ENCODE results near the gene ERAL1. TPM values are rescaled to one million over a fixed set of nuclear protein-coding genes. Genes with fewer than 3 reads are reported as not detected.

The ERAL1 gene
- 10 to 100 TPM; 17.1 to 20.0 TPM for total RNA-seq
- 10 to 100 TPM; 16.7 to 21.5 TPM for polyA plus RNA-seq
- long read RNA-seq, donor 1, transcript ERAL1-201 (10 exons, 1,925 nt) = major isoform, 99 of 113 reads
- long read RNA-seq, donor 1, partial matches to known transcripts = 4 of 113 reads
- long read RNA-seq, donor 1, other reads (novel, unspliced or antisense) = 10 of 113 reads
- long read RNA-seq, donor 2, transcript ERAL1-201 (10 exons, 1,925 nt) = major isoform, 6 of 8 reads
- long read RNA-seq, donor 2, partial matches to known transcripts = 1 of 8 reads
- long read RNA-seq, donor 2, other reads (novel, unspliced or antisense) = 1 of 8 reads

GRCh38 chr17:28854457-28855335 lies at the start of gene ERAL1:
ERAL1 (plus strand) TSS chr17:28855016; CDS start chr17:28855035, 19 bp downstream.
- Histone ChIP-seq H3K4me3 (ENCODE audit: low read length in 2 of 2) (peak within 1 kb of the TSS; percentile 30 to 65), H3K27me3 (ENCODE audit: control insufficient read depth in 1 of 2, insufficient read depth in 2 of 2, low read length in 1 of 2) (no peaks in the 10 kb centered on the region), H3K27ac (ENCODE audit: low read depth in 1 of 2, low read length in 2 of 2) (peak within 1 kb of the TSS in 1 of 2 donors; percentile 55), H3K36me3 (ENCODE audit: control insufficient read depth in 1 of 2, insufficient read depth in 2 of 2, low read length in 1 of 2) (peaks cover 0 to 3% of the 10 kb centered on the region in 2 donors), H3K9me3 (ENCODE audit: control insufficient read depth, low read length) (no peaks in the 10 kb centered on the region), H3K4me1 (ENCODE audit: control insufficient read depth in 1 of 2, insufficient read depth in 2 of 2, low read length in 2 of 2) (no peaks in the 10 kb centered on the region)
- DNase-seq = peak; percentile 90 to 93
- 1% methylated on average over 42 of the region's 42 CpGs for WGBS, 2 donors
- intact Hi-C loops (cut with DNase I) = loop anchor here (5.0 to 10.0 kb wide), 2 partner anchors 48 to 90 kb away; partner anchors contain the start of gene DHRS13 (in 1 of the 2)
- ATAC-seq (ENCODE audit: low FRiP score) = peak; percentile 98

DNA sequence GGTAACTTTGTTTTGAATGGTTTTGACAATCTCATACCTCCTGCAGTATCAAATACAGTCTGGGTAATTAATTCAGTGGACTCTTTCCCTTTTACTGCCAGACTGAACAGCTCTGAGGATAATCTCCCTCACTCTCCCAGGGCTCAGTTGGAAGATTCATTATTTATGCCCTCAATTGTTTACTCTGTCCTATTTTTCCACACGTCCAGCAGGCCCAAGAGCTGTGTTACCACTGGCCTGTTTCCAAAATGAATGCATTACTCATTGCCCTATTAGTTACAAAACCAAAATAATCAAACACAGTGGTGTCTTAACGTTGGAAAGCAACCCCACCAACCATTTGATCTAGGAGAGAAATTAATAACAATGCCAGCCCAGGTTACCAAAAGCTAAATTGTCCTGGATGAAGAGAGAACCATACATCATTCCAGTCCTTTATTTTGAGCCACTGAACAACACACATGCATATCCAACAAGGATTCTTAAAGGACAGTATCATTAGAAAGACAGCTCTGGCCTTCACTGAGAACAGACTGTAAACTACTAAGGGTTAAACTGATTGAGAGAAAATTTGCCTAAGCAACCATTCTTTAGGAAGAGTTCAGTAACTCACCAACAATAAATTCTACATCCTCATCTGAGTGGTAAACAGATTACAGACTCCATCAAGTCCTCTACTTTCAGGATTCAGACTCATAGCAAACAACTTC lies 46.7 kb upstream of the ERAL1 start:
- DNase-seq (no peak), ATAC-seq (ENCODE audit: low FRiP score) (peak; percentile 13)
- Histone ChIP-seq H3K4me1 (ENCODE audit: control insufficient read depth in 1 of 2, insufficient read depth in 2 of 2, low read length in 2 of 2) (peaks cover 0 to 3% of the 10 kb centered on the region in 2 donors), H3K27ac (ENCODE audit: low read depth in 1 of 2, low read length in 2 of 2) (peak overlapping the region; percentile 75 to 97), H3K4me3 (ENCODE audit: low read length in 2 of 2) (no peak overlapping the region), H3K36me3 (ENCODE audit: control insufficient read depth in 1 of 2, insufficient read depth in 2 of 2, low read length in 1 of 2) (no peaks in the 10 kb centered on the region), H3K27me3 (ENCODE audit: control insufficient read depth in 1 of 2, insufficient read depth in 2 of 2, low read length in 1 of 2) (no peaks in the 10 kb centered on the region), H3K9me3 (ENCODE audit: control insufficient read depth, low read length) (no peaks in the 10 kb centered on the region)
- 1 to 5% methylated on average over 2 of the region's 2 CpGs for WGBS, 2 donors
- intact Hi-C loops (cut with DNase I) = no loop called here

DNA sequence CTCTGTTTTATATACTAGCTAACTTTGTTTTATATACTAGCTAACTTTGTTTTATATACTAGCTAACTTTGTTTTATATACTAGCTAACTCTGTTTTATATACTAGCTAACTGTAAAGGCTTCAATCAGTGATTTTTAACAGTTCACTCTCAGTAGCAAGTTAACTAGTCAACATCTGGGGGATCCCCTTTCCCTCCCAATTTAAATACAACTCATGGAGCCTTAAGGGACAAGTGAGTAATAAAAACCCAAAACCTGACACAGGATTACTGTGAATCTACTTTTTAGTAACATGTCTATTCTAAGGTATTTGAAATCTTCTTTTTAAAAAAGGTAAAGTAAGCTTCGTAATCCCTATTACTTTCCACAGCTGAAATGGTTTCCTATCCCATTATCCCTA lies 44.4 kb upstream of the ERAL1 start:
- WGBS, 2 donors = 93 to 100% methylated on average over 1 of the region's 1 CpG
- ATAC-seq (ENCODE audit: low FRiP score) = no peak
- Histone ChIP-seq H3K27me3 (ENCODE audit: control insufficient read depth in 1 of 2, insufficient read depth in 2 of 2, low read length in 1 of 2) (no peaks in the 10 kb centered on the region), H3K9me3 (ENCODE audit: control insufficient read depth, low read length) (no peaks in the 10 kb centered on the region), H3K4me1 (ENCODE audit: control insufficient read depth in 1 of 2, insufficient read depth in 2 of 2, low read length in 2 of 2) (peaks cover 0 to 3% of the 10 kb centered on the region in 2 donors), H3K4me3 (ENCODE audit: low read length in 2 of 2) (no peak overlapping the region), H3K27ac (ENCODE audit: low read depth in 1 of 2, low read length in 2 of 2) (no peak overlapping the region), H3K36me3 (ENCODE audit: control insufficient read depth in 1 of 2, insufficient read depth in 2 of 2, low read length in 1 of 2) (no peaks in the 10 kb centered on the region)
- DNase-seq = no peak
- intact Hi-C loops (cut with DNase I) = loop anchor here in 1 of 2 donors (2.0 to 5.0 kb wide), 2 partner anchors 60 to 137 kb away; no protein-coding TSS in a partner anchor

DNA sequence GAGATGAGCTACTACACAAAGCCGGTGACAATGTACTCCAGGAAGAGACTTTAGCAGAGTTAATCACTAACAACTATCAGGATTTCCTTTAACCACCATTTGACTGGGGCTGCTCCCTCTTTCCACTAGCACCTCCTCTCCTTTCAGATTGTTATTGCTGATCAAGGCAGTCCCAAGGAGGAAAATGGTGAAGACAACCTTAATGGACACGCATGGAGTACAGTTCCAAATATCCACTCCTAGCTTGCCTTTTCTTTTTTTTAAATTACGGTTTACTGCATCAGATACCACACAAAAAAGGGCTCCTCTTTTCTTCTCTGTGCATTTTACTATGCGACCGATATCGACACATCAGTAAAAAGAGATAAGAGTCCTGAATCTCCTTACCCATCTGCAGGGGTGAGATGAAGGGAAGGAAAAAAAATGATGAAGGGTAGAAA lies 43.1 kb upstream of the ERAL1 start:
- WGBS, 2 donors = 10 to 11% methylated on average over 6 of the region's 6 CpGs
- Histone ChIP-seq H3K4me3 (ENCODE audit: low read length in 2 of 2) (peak overlapping the region; percentile 97 to 99), H3K4me1 (ENCODE audit: control insufficient read depth in 1 of 2, insufficient read depth in 2 of 2, low read length in 2 of 2) (peaks cover 0 to 3% of the 10 kb centered on the region in 2 donors), H3K36me3 (ENCODE audit: control insufficient read depth in 1 of 2, insufficient read depth in 2 of 2, low read length in 1 of 2) (no peaks in the 10 kb centered on the region), H3K27ac (ENCODE audit: low read depth in 1 of 2, low read length in 2 of 2) (peak overlapping the region in 1 of 2 donors; percentile 28), H3K9me3 (ENCODE audit: control insufficient read depth, low read length) (no peaks in the 10 kb centered on the region), H3K27me3 (ENCODE audit: control insufficient read depth in 1 of 2, insufficient read depth in 2 of 2, low read length in 1 of 2) (no peaks in the 10 kb centered on the region)
- intact Hi-C loops (cut with DNase I) = loop anchor here in 1 of 2 donors (2.0 to 5.0 kb wide), 3 partner anchors 61 to 136 kb away; partner anchors contain the start of gene DHRS13
- DNase-seq (no peak), ATAC-seq (ENCODE audit: low FRiP score) (no peak)

DNA sequence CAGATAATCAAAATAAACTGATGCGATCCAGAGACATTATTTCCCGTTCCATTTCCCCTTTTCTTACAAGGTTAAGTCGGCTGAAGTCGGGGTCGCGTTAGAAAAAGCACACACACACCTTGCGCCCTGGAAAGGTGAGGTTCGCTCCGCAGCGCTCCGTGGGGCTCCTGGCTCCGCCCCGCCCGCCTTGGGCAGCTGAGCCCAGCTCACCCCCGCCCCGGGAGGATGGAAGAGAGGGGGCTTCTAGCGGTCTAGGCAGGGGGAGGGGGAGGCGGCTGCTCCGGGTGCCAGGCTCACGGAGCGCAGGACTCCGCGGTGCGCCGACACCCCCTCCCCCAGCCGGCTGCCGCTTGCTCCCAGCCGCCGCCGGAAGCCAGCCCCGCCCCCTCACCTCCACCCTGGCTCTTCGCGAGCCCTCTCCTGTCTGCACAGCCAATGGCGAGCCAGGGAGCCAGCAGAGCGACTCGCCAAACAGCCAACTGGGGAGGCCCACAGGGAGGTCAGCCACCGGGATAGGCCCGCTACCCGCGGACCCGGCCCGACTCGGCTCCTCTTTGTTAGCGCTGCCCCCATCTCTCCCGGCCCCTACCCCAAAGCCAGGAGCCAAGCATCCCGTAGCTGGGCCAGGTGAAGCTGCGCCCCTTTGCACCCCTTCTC lies 42.6 kb upstream of the ERAL1 start:
- ATAC-seq (ENCODE audit: low FRiP score) = peak; percentile 99
- WGBS, 2 donors = 0 to 1% methylated on average over 35 to 47 of the region's 47 CpGs

DNA sequence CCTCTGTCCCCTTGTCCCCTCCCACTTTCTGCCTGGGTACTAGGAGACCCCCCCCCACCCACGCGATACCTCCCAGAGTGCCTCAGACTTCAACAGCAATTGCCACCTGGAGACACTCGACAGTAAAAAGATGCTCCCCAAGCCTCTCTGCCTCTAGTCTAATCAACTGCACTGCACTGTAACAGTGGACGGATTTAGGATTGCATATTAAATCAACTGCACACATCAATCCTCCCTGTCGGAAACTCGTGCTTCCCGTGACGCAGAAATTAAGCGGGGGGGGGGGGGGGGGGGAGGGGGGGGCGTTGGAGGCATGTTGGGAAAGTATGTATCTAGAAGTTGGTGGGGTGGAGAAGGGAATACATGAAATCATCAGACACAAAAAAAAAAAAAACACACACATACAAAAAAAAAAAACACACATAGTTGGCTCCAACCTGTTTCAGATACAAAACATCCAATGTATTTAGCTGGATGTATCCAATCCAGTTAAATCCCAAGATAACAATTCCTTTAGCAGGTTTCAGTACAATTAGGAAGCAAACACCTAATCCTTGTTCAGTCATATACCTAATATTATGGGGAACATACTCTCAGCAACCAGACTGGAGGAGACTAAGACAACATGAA lies 42.0 kb upstream of the ERAL1 start:
- Histone ChIP-seq H3K36me3 (ENCODE audit: control insufficient read depth in 1 of 2, insufficient read depth in 2 of 2, low read length in 1 of 2) (no peaks in the 10 kb centered on the region), H3K4me1 (ENCODE audit: control insufficient read depth in 1 of 2, insufficient read depth in 2 of 2, low read length in 2 of 2) (no peaks in the 10 kb centered on the region), H3K4me3 (ENCODE audit: low read length in 2 of 2) (peak overlapping the region; percentile 29 to 79), H3K27ac (ENCODE audit: low read depth in 1 of 2, low read length in 2 of 2) (peak overlapping the region; percentile 3 to 87), H3K27me3 (ENCODE audit: control insufficient read depth in 1 of 2, insufficient read depth in 2 of 2, low read length in 1 of 2) (no peaks in the 10 kb centered on the region), H3K9me3 (ENCODE audit: control insufficient read depth, low read length) (no peaks in the 10 kb centered on the region)
- DNase-seq (no peak), ATAC-seq (ENCODE audit: low FRiP score) (peak; percentile 58)
- WGBS, 2 donors = 0 to 1% methylated on average over 10 of the region's 10 CpGs
- intact Hi-C loops (cut with DNase I) = loop anchor here in 1 of 2 donors (2.0 to 5.0 kb wide), 2 partner anchors 90 to 134 kb away; partner anchors contain the start of gene DHRS13

More for the DNA sequence above, 42.6 kb upstream of the ERAL1 start:
- H3K27ac ChIP-seq (ENCODE audit: low read depth in 1 of 2, low read length in 2 of 2) = peak overlapping the region; percentile 28 to 87
- no peaks in the 10 kb centered on the region for H3K9me3 ChIP-seq (ENCODE audit: control insufficient read depth, low read length)
- H3K27me3 ChIP-seq (ENCODE audit: control insufficient read depth in 1 of 2, insufficient read depth in 2 of 2, low read length in 1 of 2) = no peaks in the 10 kb centered on the region
- intact Hi-C loops (cut with DNase I) = loop anchor here in 1 of 2 donors (2.0 to 5.0 kb wide), 2 partner anchors 91 to 135 kb away; partner anchors contain the start of gene DHRS13
- H3K4me3 ChIP-seq (ENCODE audit: low read length in 2 of 2) = peak overlapping the region; percentile 97 to 99
- no peaks in the 10 kb centered on the region for H3K36me3 ChIP-seq (ENCODE audit: control insufficient read depth in 1 of 2, insufficient read depth in 2 of 2, low read length in 1 of 2)
- DNase-seq = peak; percentile 99
- H3K4me1 ChIP-seq (ENCODE audit: control insufficient read depth in 1 of 2, insufficient read depth in 2 of 2, low read length in 2 of 2) = peaks cover 0 to under 1% of the 10 kb centered on the region in 2 donors

DNA sequence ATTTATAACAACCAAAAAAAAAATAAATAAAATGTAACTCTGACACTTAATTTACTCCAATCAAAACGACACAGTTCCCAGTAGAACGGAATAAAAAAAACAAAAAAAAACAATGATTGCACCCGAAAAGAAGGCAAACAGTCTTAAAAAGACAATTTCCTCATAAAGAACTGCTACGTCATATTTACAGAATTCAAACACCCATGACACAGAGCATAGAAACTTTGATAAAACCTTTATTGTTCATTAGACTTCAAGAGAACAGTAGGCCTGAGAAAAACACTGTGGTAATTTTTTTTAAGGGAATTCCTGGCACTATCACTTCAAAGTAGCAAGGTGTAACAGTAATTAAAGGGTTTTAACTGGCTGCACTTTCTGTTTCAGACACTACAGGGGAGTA lies 38.3 kb upstream of the ERAL1 start:
- intact Hi-C loops (cut with DNase I) = no loop called here
- H3K27ac ChIP-seq (ENCODE audit: low read depth in 1 of 2, low read length in 2 of 2) = no peak overlapping the region
- peaks cover 0 to 3% of the 10 kb centered on the region in 2 donors for H3K4me1 ChIP-seq (ENCODE audit: control insufficient read depth in 1 of 2, insufficient read depth in 2 of 2, low read length in 2 of 2)
- 52 to 58% methylated on average over 4 of the region's 4 CpGs for WGBS, 2 donors
- no peaks in the 10 kb centered on the region for H3K36me3 ChIP-seq (ENCODE audit: control insufficient read depth in 1 of 2, insufficient read depth in 2 of 2, low read length in 1 of 2)
- no peaks in the 10 kb centered on the region for H3K27me3 ChIP-seq (ENCODE audit: control insufficient read depth in 1 of 2, insufficient read depth in 2 of 2, low read length in 1 of 2)
- DNase-seq (no peak), ATAC-seq (ENCODE audit: low FRiP score) (no peak)
- H3K4me3 ChIP-seq (ENCODE audit: low read length in 2 of 2) = no peak overlapping the region
- no peaks in the 10 kb centered on the region for H3K9me3 ChIP-seq (ENCODE audit: control insufficient read depth, low read length)

Measured in aorta (tissue), 5 donors.